Stimulated activated CD4-positive, alpha-beta T cell treated with anti-CD3 and anti-CD28 coated beads, TNF-alpha, amount 100 ng/mL, for 48 hours (primary cell): Measurements from ENCODE around the gene ZNF814.
"Not testable (repeated sequence)": the region's sequence is repeated elsewhere in the genome, so short reads cannot be mapped to it uniquely, and the experiment has no call there.

Experiments used
- DNase-seq, 3 donors: peaks; one replicate each; pipeline ENCODE4 v3.0.0-alpha.2; 2020; ENCODE audit warnings: low read depth in 3 of 3

Gene ZNF814

GRCh38 chr19:57817976-57818375, 70.9 kb downstream of the ZNF814 start:
- DNase-seq: no peak

- no peak for DNase-seq
Measured at GRCh38 chr19:57816652-57817051, 72.2 kb downstream of the ZNF814 start.

- no peak for DNase-seq
Measured at GRCh38 chr19:57815247-57816075, 73.4 kb downstream of the ZNF814 start.

GRCh38 chr19:57814505-57815246, 74.2 kb downstream of the ZNF814 start, which contains the start of gene ZNF552:
Gene ZNF552, minus strand, starts transcription at chr19:57814913. Its CDS starts 170 bp downstream, at chr19:57814743.
- DNase-seq: peak; percentile 53 to 61 (median 59)

GRCh38 chr19:57813919-57814504, 74.8 kb downstream of the ZNF814 start:
- no peak for DNase-seq

GRCh38 chr19:57812975-57813820, 75.6 kb downstream of the ZNF814 start:
- not testable (repeated sequence) for DNase-seq

GRCh38 chr19:57812226-57812625, 76.6 kb downstream of the ZNF814 start:
- DNase-seq: no peak

GRCh38 chr19:57810410-57811295, 78.2 kb downstream of the ZNF814 start:
- DNase-seq: not testable (repeated sequence)

- no peak for DNase-seq
Measured at GRCh38 chr19:57807541-57807940, 81.3 kb downstream of the ZNF814 start.

- no peak for DNase-seq
Measured at GRCh38 chr19:57803594-57804325, 85.1 kb downstream of the ZNF814 start.

- no peak for DNase-seq
Measured at GRCh38 chr19:57803265-57803593, 85.6 kb downstream of the ZNF814 start.

GRCh38 chr19:57802269-57802668, 86.6 kb downstream of the ZNF814 start:
- DNase-seq: no peak

GRCh38 chr19:57800696-57801095, 88.1 kb downstream of the ZNF814 start:
- DNase-seq: no peak
